ENCODE results near the gene MSI1. TPM values are rescaled to one million over a fixed set of nuclear protein-coding genes. Genes with fewer than 3 reads are reported as not detected.
A peak's percentile ranks its signal among the peaks of the same experiment; 100 is the strongest.

The MSI1 gene
- total RNA-seq, 2 experiments from 2014 or later: not detected

DNA sequence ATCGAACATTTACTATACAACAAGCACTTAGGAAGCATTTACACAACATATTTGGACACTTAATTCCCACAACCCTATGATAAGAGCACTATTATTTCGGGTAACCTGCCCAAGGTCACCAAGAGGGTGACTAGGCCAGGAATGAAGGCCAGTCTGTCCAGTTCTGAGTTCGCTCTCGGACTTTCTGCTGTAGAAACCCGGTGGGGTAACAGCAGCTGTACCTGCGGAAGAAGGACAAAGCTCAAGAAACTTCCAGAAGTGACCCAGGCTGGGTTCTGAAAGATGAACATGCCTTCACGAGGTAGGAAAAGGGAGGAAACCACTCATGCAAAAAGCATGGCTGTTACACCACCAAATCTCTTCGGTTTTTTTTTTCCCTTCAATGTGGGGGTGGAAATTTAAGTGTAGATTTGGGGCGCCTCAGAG is 52.2 kb downstream of the MSI1 start:
- Histone ChIP-seq H4K20me1 (ENCODE audit: insufficient read depth, low read length) (no peaks in the 10 kb centered on the region), H3K79me2 (ENCODE audit: insufficient read depth, low read depth, low read length) (no peaks in the 10 kb centered on the region), H3K9me2 (ENCODE audit: insufficient read depth, low read length) (no peaks in the 10 kb centered on the region), H2AFZ (ENCODE audit: low read length) (peak overlapping the region; percentile 74), H3K4me1 (ENCODE audit: insufficient read depth, low read length, poor library complexity, severe bottlenecking) (peaks cover 10% of the 10 kb centered on the region), H3K36me3 (ENCODE audit: insufficient read depth, low read length) (no peaks in the 10 kb centered on the region), H3K4me3 (ENCODE audit: low read depth, low read length, poor library complexity, severe bottlenecking) (peak overlapping the region; percentile 69), H3K9me3 (ENCODE audit: low read length) (no peaks in the 10 kb centered on the region), H3K27ac (ENCODE audit: low read depth, low read length, poor library complexity, severe bottlenecking) (no peak overlapping the region), H3K4me2 (ENCODE audit: low read length) (peak overlapping the region; percentile 82)
- DNase-seq (ENCODE audit: low spot score): no peak
- POLR2A ChIA-PET: interaction anchor here (0.5 to 2.2 kb wide), 10 partner anchors 10 to 150 kb away, joined by 3 to 10 read pairs (median 4); partner anchors contain the start of genes RNU4-1 and RNU4-2
- intact Hi-C loops (cut with micrococcal nuclease; ENCODE audit: unreplicated experiment): loop anchor here (5.0 kb wide), 1 partner anchor 120 kb away; the partner anchor contains the start of gene COX6A1
- TF ChIP-seq, protein P1, sequence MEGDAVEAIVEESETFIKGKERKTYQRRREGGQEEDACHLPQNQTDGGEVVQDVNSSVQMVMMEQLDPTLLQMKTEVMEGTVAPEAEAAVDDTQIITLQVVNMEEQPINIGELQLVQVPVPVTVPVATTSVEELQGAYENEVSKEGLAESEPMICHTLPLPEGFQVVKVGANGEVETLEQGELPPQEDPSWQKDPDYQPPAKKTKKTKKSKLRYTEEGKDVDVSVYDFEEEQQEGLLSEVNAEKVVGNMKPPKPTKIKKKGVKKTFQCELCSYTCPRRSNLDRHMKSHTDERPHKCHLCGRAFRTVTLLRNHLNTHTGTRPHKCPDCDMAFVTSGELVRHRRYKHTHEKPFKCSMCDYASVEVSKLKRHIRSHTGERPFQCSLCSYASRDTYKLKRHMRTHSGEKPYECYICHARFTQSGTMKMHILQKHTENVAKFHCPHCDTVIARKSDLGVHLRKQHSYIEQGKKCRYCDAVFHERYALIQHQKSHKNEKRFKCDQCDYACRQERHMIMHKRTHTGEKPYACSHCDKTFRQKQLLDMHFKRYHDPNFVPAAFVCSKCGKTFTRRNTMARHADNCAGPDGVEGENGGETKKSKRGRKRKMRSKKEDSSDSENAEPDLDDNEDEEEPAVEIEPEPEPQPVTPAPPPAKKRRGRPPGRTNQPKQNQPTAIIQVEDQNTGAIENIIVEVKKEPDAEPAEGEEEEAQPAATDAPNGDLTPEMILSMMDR (conservative IDR thresholded peaks at IDR 0.05; ENCODE audit: low read length): no peak
- TF ChIP-seq EZH2phosphoT487 (IDR thresholded peaks at IDR 0.05; ENCODE audit: borderline replicate concordance, low read depth, low read length): no peak
- CTCF ChIA-PET (ENCODE audit: unreplicated experiment): interaction anchor here (1.2 kb wide), 1 partner anchor 11 kb away, joined by 3 read pairs; no protein-coding TSS in a partner anchor
- BruUV-seq (replicated peaks): TSS peak; percentile 94

DNA sequence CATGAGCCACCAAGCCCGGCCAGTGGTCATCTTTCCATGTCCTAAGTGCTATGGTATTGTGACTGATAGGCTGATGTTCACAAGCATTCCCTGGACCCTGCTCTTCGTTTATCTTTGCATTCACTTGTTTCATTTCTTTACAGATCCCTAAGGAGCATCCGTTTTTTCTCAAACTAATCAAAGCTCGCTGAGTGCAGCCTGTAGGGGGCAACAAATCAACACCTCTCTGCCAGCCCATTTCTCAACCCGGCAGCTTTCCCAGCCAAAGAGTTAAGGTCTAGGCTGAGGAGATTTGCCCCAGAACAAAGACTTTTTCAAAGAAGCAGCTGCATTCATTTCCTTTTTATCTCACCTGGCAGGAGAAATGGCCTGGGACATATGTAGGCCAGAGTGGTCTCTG is 54.7 kb downstream of the MSI1 start:
- POLR2A ChIA-PET: interaction anchor here (1.0 to 1.1 kb wide), 2 partner anchors 22 to 125 kb away, joined by 3 to 6 read pairs; partner anchors contain the start of gene RNU4-2
- BruUV-seq (replicated peaks): no TSS peak
- intact Hi-C loops (cut with micrococcal nuclease; ENCODE audit: unreplicated experiment): no loop called here
- H3K36me3 ChIP-seq (ENCODE audit: insufficient read depth, low read length): no peaks in the 10 kb centered on the region
- peak; percentile 38 for DNase-seq (ENCODE audit: low spot score)
- H4K20me1 ChIP-seq (ENCODE audit: insufficient read depth, low read length): no peaks in the 10 kb centered on the region
- TF ChIP-seq, protein P1 (conservative IDR thresholded peaks at IDR 0.05; ENCODE audit: low read length): peak; percentile 83
- no peak for TF ChIP-seq EZH2phosphoT487 (IDR thresholded peaks at IDR 0.05; ENCODE audit: borderline replicate concordance, low read depth, low read length)
- H3K4me2 ChIP-seq (ENCODE audit: low read length): no peak overlapping the region
- no peak overlapping the region for H3K27ac ChIP-seq (ENCODE audit: low read depth, low read length, poor library complexity, severe bottlenecking)
- no peaks in the 10 kb centered on the region for H3K79me2 ChIP-seq (ENCODE audit: insufficient read depth, low read depth, low read length)
- CTCF ChIA-PET (ENCODE audit: unreplicated experiment): interaction anchor here (0.5 to 1.0 kb wide), 2 partner anchors 12 to 1399 kb away, joined by 3 to 5 read pairs; partner anchors contain the start of gene SIRT4
- no peak overlapping the region for H2AFZ ChIP-seq (ENCODE audit: low read length)
- no peaks in the 10 kb centered on the region for H3K9me3 ChIP-seq (ENCODE audit: low read length)
- H3K4me1 ChIP-seq (ENCODE audit: insufficient read depth, low read length, poor library complexity, severe bottlenecking): peaks cover 10% of the 10 kb centered on the region
- no peak overlapping the region for H3K4me3 ChIP-seq (ENCODE audit: low read depth, low read length, poor library complexity, severe bottlenecking)
- H3K9me2 ChIP-seq (ENCODE audit: insufficient read depth, low read length): no peaks in the 10 kb centered on the region

All from OCI-LY7 (cell line).